DND-41 (cell line): ENCODE results near the gene DENND4B.

Source experiments
- ATAC-seq: fragments of 200-7000 bp; cut with Tn5 transposase; 3 replicates; pipeline ENCODE4 v1.9.1; 2021; ENCODE audit warnings: low read depth; ENCODE audit not compliant: insufficient read depth
- DNase-seq: peaks from one replicate; pipeline ENCODE4 v3.0.0-alpha.2; 2020
- H2AFZ ChIP-seq: 2 replicates; pipeline ENCODE4 v1.6.0; 2012; ENCODE audit warnings: low read depth, low read length
- H3K27ac ChIP-seq: 2 replicates; pipeline ENCODE4 v1.5.1; 2012; ENCODE audit warnings: low read length, inconsistent platforms
- H3K27me3 ChIP-seq: fragments of 200-600 bp; sonication (generic); 2 replicates; pipeline ENCODE4 v1.6.0; 2012; ENCODE audit warnings: low read length, mild to moderate bottlenecking, inconsistent platforms; ENCODE audit not compliant: insufficient read depth, poor library complexity
- H3K36me3 ChIP-seq: 2 replicates; pipeline ENCODE4 v1.5.1; 2012; ENCODE audit warnings: low read length, inconsistent platforms; ENCODE audit not compliant: insufficient read depth
- H3K4me1 ChIP-seq: 2 replicates; pipeline ENCODE4 v1.5.1; 2012; ENCODE audit warnings: mild to moderate bottlenecking, low read length; ENCODE audit not compliant: insufficient read depth
- H3K4me2 ChIP-seq: 2 replicates; pipeline ENCODE4 v1.6.0; 2012; ENCODE audit warnings: mild to moderate bottlenecking, moderate library complexity, low read length, inconsistent platforms; ENCODE audit not compliant: insufficient read depth
- H3K4me3 ChIP-seq, 2 experiments: fragments of 200-600 bp in 1 of 2; shearing (Covaris generic) in 1 of 2; 2 replicates each; pipeline ENCODE4 v1.5.1; 2012 to 2016; ENCODE audit warnings: inconsistent platforms in 2 of 2, low read length in 2 of 2, mild to moderate bottlenecking in 2 of 2, low read depth in 1 of 2, moderate library complexity in 1 of 2
- H3K79me2 ChIP-seq: 2 replicates; pipeline ENCODE4 v1.6.0; 2012; ENCODE audit warnings: low read length, inconsistent platforms; ENCODE audit not compliant: insufficient read depth
- H3K9ac ChIP-seq: 2 replicates; pipeline ENCODE4 v1.6.0; 2012; ENCODE audit warnings: low read depth, mild to moderate bottlenecking, inconsistent platforms, low read length, moderate library complexity
- H3K9me3 ChIP-seq: 2 replicates; pipeline ENCODE4 v1.5.1; 2012; ENCODE audit warnings: low read length, moderate library complexity, mild to moderate bottlenecking, inconsistent platforms; ENCODE audit not compliant: insufficient read depth, severe bottlenecking
- H4K20me1 ChIP-seq: 2 replicates; pipeline ENCODE4 v1.6.0; 2012; ENCODE audit warnings: low read length; ENCODE audit not compliant: insufficient read depth
- CTCF ChIP-seq: IDR thresholded peaks from 2 replicates; pipeline ENCODE4 v1.5.1; 2012; ENCODE audit warnings: borderline replicate concordance, low read length, moderate library complexity, mild to moderate bottlenecking; ENCODE audit not compliant: poor library complexity, severe bottlenecking; ENCODE audit errors: extremely low read depth
- EZH2 ChIP-seq: IDR thresholded peaks from 3 replicates; pipeline ENCODE4 v1.6.1; 2012; ENCODE audit warnings: borderline replicate concordance, low read depth, mild to moderate bottlenecking, moderate library complexity, low read length, inconsistent platforms; ENCODE audit not compliant: severe bottlenecking

Gene DENND4B

GRCh38 chr1:153929426-153929825 lies 17.1 kb downstream of the DENND4B start:
- H3K27ac ChIP-seq = no peak overlapping the region
- no peak for DNase-seq
- H3K36me3 ChIP-seq = peaks cover 41% of the 10 kb centered on the region
- H3K79me2 ChIP-seq = 0 out of 2 replicates have a peak, but pooled peaks cover 2% of the 10 kb centered on the region
- no peak overlapping the region for H3K4me3 ChIP-seq
- H4K20me1 ChIP-seq = no peaks in the 10 kb centered on the region
- peaks cover 2% of the 10 kb centered on the region for H3K4me1 ChIP-seq
- no peaks in the 10 kb centered on the region for H3K9me3 ChIP-seq
- H3K27me3 ChIP-seq = no peaks in the 10 kb centered on the region
- ATAC-seq = no peak
- H3K4me2 ChIP-seq = no peak overlapping the region
- TF ChIP-seq CTCF (no peak), EZH2 (no peak)
- H2AFZ ChIP-seq = no peak overlapping the region
- no peak overlapping the region for H3K9ac ChIP-seq

GRCh38 chr1:153928791-153929341 lies 17.7 kb downstream of the DENND4B start:
- Histone ChIP-seq H3K4me3 (no peak overlapping the region), H3K27ac (no peak overlapping the region), H3K9me3 (no peaks in the 10 kb centered on the region), H3K27me3 (no peaks in the 10 kb centered on the region), H3K79me2 (peaks cover 8% of the 10 kb centered on the region; the same call in 1 of the 2 replicates), H3K4me2 (no peak overlapping the region), H2AFZ (no peak overlapping the region), H3K36me3 (peaks cover 36% of the 10 kb centered on the region), H3K4me1 (peaks cover 8% of the 10 kb centered on the region), H4K20me1 (no peaks in the 10 kb centered on the region), H3K9ac (no peak overlapping the region)
- DNase-seq (no peak), ATAC-seq (no peak; the same call in 2 of the 3 replicates)
- no peak for TF ChIP-seq EZH2
- no peak for TF ChIP-seq CTCF

- no peaks in the 10 kb centered on the region for H3K9me3 ChIP-seq
- TF ChIP-seq CTCF = no peak
- H2AFZ ChIP-seq = no peak overlapping the region
- peaks cover 14% of the 10 kb centered on the region for H3K79me2 ChIP-seq
- H3K4me3 ChIP-seq = no peak overlapping the region
- H3K4me2 ChIP-seq = no peak overlapping the region
- no peaks in the 10 kb centered on the region for H3K27me3 ChIP-seq
- H4K20me1 ChIP-seq = no peaks in the 10 kb centered on the region
- no peak overlapping the region for H3K9ac ChIP-seq
- no peak for ATAC-seq
- peaks cover 30% of the 10 kb centered on the region for H3K36me3 ChIP-seq
- H3K4me1 ChIP-seq = peaks cover 11% of the 10 kb centered on the region
- no peak overlapping the region for H3K27ac ChIP-seq
- no peak for DNase-seq
These were observed 18.3 kb downstream of the DENND4B start for GRCh38 chr1:153928245-153928644.

DNA sequence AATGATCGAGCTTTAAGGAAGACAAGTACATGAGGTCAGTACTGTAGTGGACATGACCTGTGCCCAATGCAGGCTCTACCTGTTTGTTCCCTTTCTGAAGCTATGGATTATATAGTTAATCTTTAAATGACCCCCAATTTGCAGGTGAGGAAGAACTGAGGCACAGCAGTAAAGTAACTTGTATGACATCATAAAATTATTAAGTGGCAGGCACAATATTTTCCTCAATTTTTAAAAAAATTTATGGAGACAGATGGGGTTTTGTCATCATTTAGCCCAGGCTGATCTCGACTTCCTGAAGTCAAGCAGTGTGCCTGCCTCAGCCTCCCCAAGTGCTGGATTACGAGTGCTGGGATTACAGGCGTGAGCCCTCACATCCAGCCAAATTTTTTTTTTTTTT lies 20.1 kb downstream of the DENND4B start:
- H3K4me1 ChIP-seq = peaks cover 17% of the 10 kb centered on the region
- H3K27me3 ChIP-seq = no peaks in the 10 kb centered on the region
- no peak overlapping the region for H3K9ac ChIP-seq
- peaks cover 26% of the 10 kb centered on the region for H3K79me2 ChIP-seq
- H2AFZ ChIP-seq = no peak overlapping the region
- H3K4me3 ChIP-seq = no peak overlapping the region
- DNase-seq = no peak
- H4K20me1 ChIP-seq = peaks cover 7% of the 10 kb centered on the region
- peaks cover 16% of the 10 kb centered on the region for H3K36me3 ChIP-seq
- no peak for ATAC-seq
- no peak for TF ChIP-seq EZH2
- TF ChIP-seq CTCF = no peak
- H3K9me3 ChIP-seq = no peaks in the 10 kb centered on the region
- no peak overlapping the region for H3K27ac ChIP-seq
- no peak overlapping the region for H3K4me2 ChIP-seq
